ENCODE measurements around the gene HNRNPH3. TPM values are rescaled to one million over a fixed set of nuclear protein-coding genes. Genes with fewer than 3 reads are reported as not detected.

HNRNPH3 gene
- total RNA-seq, 1 experiment from 2014 or later: 244 TPM

DNA sequence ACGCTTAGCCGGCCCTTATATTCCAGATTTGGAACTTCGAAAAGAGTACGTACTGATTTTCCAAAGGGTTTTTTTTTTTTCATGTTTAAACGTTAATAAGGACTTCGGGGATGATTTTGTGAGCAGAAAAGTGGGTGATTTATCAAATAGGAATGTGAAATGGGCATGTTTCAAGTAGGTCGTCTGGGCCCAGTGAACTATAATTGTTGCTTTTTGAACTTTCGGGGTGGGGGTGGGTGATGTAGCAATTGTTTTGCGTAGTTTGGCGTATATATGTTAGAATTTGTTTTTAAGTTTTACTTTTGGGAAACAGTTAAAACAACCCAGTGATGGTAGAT is 1.2 kb downstream of the HNRNPH3 start:
- H3K4ac ChIP-seq (ENCODE audit: low read depth, low read length): no peak overlapping the region
- H3K18ac ChIP-seq (ENCODE audit: insufficient read length, low read depth, low read length): no peak overlapping the region
- Mint-ChIP-seq H3K36me3 (ENCODE audit: insufficient read depth in 1 of 3, low read depth in 3 of 3) (peaks cover 23 to 47% (median 43%) of the 10 kb centered on the region in 3 experiments), H3K4me3 (peak overlapping the region; percentile 100), H3K27ac (peak overlapping the region; percentile 100), H3K4me1 (peaks cover 44 to 56% of the 10 kb centered on the region in 2 experiments), H3K27me3 (ENCODE audit: low read depth) (peaks cover 2% of the 10 kb centered on the region), H3K9me3 (peaks cover 0 to 7% of the 10 kb centered on the region in 2 experiments; a peak in 2 of 5 replicates)
- no peak overlapping the region for H4K91ac ChIP-seq (ENCODE audit: insufficient read length, low read depth, low read length)
- 0 out of 2 replicates have a peak, but pooled peaks cover 3% of the 10 kb centered on the region for H3K4me1 ChIP-seq (ENCODE audit: insufficient read depth, low read length)
- peak overlapping the region; percentile 100 for H3K9ac ChIP-seq (ENCODE audit: extremely low read depth, insufficient read length, low read length)
- H3T11ph ChIP-seq (ENCODE audit: low read length): no peak overlapping the region
- peaks cover 10% of the 10 kb centered on the region for H3K23me2 ChIP-seq (ENCODE audit: insufficient read length, low read depth, low read length, poor library complexity, severe bottlenecking)
- H4K20me1 ChIP-seq (ENCODE audit: control insufficient read depth, insufficient read depth, insufficient read length): no peaks in the 10 kb centered on the region
- H4K5ac ChIP-seq (ENCODE audit: insufficient read length, low read depth, low read length): no peak overlapping the region
- H3K9me3 ChIP-seq (ENCODE audit: control insufficient read depth, low read depth, low read length): no peaks in the 10 kb centered on the region
- no peak for DNase-seq
- H2BK15ac ChIP-seq (ENCODE audit: low read depth, low read length): no peak overlapping the region
- no peak overlapping the region for H2BK20ac ChIP-seq (ENCODE audit: low read depth, low read length, poor library complexity, severe bottlenecking)
- H3K56ac ChIP-seq (ENCODE audit: insufficient read length, low read depth, low read length): no peak overlapping the region
- no peak overlapping the region for H3K23ac ChIP-seq (ENCODE audit: insufficient read length, low read depth, low read length)
- H2BK12ac ChIP-seq (ENCODE audit: insufficient read length, low read depth, low read length): no peak overlapping the region
- H2BK120ac ChIP-seq (ENCODE audit: low read depth, low read length, poor library complexity, severe bottlenecking): no peak overlapping the region
- peaks cover 44% of the 10 kb centered on the region for H3K79me2 ChIP-seq (ENCODE audit: insufficient read depth, low read length)
- no peak for TF ChIP-seq CTCF (conservative IDR thresholded peaks at IDR 0.05)
- no CpG with 5 or more reads among the region's 10 CpGs for WGBS (ENCODE audit: extremely low coverage, insufficient read length, low lambda C conversion rate)
- no peak overlapping the region; the same call in 1 of the 2 replicates for H3K14ac ChIP-seq (ENCODE audit: insufficient read depth, low read length)
- no peaks in the 10 kb centered on the region for H3K79me1 ChIP-seq (ENCODE audit: insufficient read depth, low read depth, low read length, poor library complexity, severe bottlenecking)
- no peak overlapping the region for H2BK5ac ChIP-seq (ENCODE audit: insufficient read length, low read length)
- H3K27me3 ChIP-seq (ENCODE audit: insufficient read depth, low read length): no peaks in the 10 kb centered on the region
- H2AK5ac ChIP-seq (ENCODE audit: insufficient read length, low read length): no peak overlapping the region
- H3K4me2 ChIP-seq (ENCODE audit: insufficient read depth, insufficient read length, low read length): peak overlapping the region; percentile 66
- H4K8ac ChIP-seq (replicated peaks; ENCODE audit: insufficient read length, low read depth, low read length): no peak overlapping the region
- H2AFZ ChIP-seq (ENCODE audit: low read length): no peak overlapping the region
- no peak overlapping the region for H3K27ac ChIP-seq (ENCODE audit: insufficient read length, low read depth, low read length)

Measured in H9 (cell line).